GM12892 (cell line): ENCODE data around the gene LRRC27.

Experiments
- DNase-seq: peaks from one replicate; pipeline ENCODE4 v3.0.0; 2011; ENCODE audit not compliant: insufficient read length
- FAIRE-seq: peaks from 2 replicates; lab custom pipeline; 2011; peaks lifted over from hg19 to GRCh38; lab: Jason Lieb, UNC
- POLR2A ChIP-seq: IDR thresholded peaks from 2 replicates; pipeline ENCODE4 v1.6.1; 2011; ENCODE audit warnings: low read depth, low read length, control low read depth
- POLR2AphosphoS5 ChIP-seq: IDR thresholded peaks from 2 replicates; pipeline ENCODE4 v1.6.1; 2011; ENCODE audit warnings: low read depth, low read length, control low read depth
- TAF1 ChIP-seq: IDR thresholded peaks from 2 replicates; pipeline ENCODE4 v1.6.1; 2011; ENCODE audit warnings: low read depth, mild to moderate bottlenecking, control low read depth, low read length, borderline replicate concordance

LRRC27 gene

DNA sequence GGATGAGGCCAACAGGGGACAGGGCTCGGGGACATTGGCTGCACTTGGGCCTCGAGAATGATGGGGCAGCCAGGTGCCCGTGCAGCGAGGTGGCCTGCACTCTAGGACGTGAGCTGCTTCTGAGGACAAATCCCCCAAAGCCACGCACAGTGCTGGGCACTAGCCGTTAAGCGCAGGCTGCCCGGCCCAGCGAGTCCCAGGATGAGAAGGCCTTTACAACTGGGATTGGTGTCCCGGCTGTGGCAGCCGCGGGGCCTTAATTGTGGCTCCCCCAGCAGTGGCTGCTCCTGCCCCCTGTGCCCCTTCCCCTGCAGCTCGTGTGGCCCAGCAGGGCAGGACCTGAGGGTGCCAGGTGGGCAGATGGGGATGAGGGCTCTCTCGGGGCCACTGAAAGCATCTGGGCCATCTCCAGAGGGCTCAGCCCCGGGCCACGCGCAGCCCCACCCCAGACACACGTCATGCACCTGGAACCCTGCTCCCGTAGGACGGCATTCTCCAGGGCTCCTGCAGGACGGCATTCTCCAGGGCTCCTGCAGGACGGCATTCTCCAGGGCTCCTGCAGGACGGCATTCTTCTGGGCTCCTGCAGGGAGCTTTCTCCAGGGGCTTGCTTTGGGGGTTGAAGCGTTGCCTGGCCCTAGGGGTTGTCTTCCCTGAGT is 71.6 kb downstream of the LRRC27 start:
- no peak for FAIRE-seq
- DNase-seq, result no peak
- TF ChIP-seq POLR2A (no peak), TAF1 (no peak), POLR2AphosphoS5 (no peak)

- TF ChIP-seq POLR2AphosphoS5 (no peak), TAF1 (no peak), POLR2A (no peak)
- FAIRE-seq, result no peak
- no peak for DNase-seq
These were observed 72.3 kb downstream of the LRRC27 start for GRCh38 chr10:132404169-132404880.

GRCh38 chr10:132404911-132405462 is 73.0 kb downstream of the LRRC27 start:
- no peak for TF ChIP-seq TAF1
- no peak for TF ChIP-seq POLR2A
- no peak for TF ChIP-seq POLR2AphosphoS5
- FAIRE-seq (no peak), DNase-seq (no peak)

- no peak for DNase-seq
- FAIRE-seq, result no peak
- TF ChIP-seq TAF1 (no peak), POLR2A (no peak), POLR2AphosphoS5 (no peak)
These were observed 73.5 kb downstream of the LRRC27 start for GRCh38 chr10:132405463-132405991.

GRCh38 chr10:132406181-132406580 is 74.2 kb downstream of the LRRC27 start:
- no peak for TF ChIP-seq POLR2AphosphoS5
- TF ChIP-seq TAF1, result no peak
- no peak for TF ChIP-seq POLR2A
- FAIRE-seq (no peak), DNase-seq (no peak)

- no peak for FAIRE-seq
- TF ChIP-seq TAF1 (no peak), POLR2A (no peak), POLR2AphosphoS5 (no peak)
- no peak for DNase-seq
These were observed 74.8 kb downstream of the LRRC27 start for GRCh38 chr10:132406750-132407149.

DNA sequence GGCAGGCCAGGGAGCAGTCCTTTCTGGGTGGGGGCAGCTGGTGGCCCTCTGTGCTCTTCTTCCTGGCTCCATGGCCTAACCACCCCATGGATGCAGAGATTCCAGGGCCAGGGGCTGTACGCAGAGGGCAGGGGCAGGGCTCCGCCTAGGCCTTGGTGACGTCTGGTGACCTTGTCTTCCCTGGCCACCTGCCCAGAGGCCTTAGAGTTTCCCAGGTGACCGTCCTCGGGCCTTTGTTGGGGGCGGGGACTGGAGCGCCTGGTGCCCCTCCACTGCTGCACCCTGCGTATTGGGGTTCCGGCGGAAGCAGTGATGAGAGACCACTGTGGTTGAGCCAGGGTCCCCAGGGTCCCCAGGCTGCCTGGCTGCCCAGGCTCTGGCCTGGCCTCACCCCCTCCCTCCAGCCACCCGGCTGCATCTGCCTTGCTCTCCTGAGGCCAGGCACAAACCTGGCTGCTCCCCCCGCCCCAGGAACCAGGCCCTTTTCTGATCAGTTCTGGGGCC is 75.3 kb downstream of the LRRC27 start:
- DNase-seq, result no peak
- no peak for FAIRE-seq
- no peak for TF ChIP-seq POLR2A

DNA sequence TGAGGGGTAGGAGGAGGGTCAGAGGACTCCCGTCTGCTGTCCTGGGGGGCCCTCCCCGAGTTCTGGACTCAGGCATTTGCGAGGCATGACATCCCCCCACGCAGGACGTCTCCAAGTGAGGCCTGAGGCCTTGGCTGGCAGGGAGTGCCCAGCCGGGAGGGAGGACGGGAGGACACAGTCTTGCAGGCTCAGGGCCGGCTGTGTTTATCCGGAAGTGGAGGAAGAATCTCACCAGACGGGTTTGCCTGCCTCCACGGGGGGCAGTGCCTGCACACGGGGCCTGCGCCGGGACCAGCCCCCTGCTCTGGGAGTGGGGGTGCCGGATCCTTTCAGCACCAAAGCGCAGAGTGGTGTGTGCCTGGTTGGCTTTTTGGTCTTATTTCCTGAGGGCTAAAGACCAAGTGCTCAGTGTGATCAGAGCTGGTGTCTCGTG is 75.9 kb downstream of the LRRC27 start:
- TF ChIP-seq POLR2A (no peak), POLR2AphosphoS5 (no peak), TAF1 (no peak)
- DNase-seq (no peak), FAIRE-seq (no peak)

DNA sequence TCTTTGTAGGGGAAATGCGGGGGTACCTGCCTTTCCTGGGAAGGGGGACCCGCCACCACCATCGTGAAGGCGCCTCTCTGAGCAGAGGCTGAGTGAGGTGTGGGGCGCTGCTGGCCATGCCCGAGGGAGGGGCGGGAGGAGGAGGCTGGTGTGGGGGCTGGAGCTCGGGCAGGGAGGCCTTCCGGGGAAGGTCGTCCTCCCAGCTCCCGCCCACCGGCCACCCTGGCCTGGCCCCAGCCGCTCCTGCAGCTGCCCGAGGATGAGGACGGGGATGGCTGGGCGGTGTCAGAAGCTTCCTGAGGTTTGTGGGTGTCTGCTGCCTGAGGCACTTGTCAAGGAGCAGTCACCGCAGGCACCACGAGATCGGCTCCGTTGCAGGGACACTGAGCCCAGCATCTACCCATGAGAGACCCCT is 76.4 kb downstream of the LRRC27 start:
- FAIRE-seq (no peak), DNase-seq (no peak)
- no peak for TF ChIP-seq TAF1
- no peak for TF ChIP-seq POLR2AphosphoS5
- TF ChIP-seq POLR2A, result no peak

DNA sequence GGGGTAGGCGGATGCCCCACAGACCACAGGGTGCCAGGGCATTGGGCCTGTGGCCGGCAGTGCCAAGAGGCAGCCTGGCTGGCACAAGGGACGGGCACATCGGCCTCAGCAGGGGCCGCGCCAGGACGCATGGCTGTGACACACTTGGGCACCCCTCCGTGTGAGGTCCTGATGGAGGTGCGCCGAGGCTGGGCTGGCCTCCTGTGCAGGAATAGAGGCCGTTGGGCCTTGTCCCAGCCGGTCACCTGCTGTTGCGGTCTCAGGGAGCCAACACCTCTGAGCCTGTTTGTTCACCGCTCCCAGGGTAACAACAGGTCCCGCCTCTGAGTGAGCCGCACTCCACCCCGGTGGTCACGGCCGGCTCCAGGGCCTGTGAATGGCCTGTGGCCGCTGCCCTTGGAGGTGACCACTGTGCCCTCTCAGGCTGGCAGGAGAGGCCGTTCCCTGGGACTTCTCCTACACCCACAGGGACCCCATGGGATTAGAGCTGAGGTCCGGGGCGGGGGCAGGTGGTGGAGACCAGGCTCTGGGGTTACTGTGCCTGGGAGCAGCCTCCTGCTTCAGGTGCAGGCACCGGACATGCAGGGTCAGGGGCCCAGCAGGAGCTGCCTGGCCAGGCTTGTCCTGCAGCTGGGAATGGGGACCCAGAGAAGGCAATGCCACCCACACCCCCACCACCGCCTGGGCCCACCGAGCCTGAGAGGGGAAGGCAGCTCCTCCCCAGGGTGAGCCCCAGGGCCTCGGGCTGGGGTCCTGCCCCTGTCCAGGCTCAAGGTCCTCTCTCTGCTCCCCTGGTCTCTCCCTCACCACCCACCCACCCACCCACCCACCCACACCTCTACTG is 77.1 kb downstream of the LRRC27 start:
- TF ChIP-seq POLR2A, result no peak
- DNase-seq (no peak), FAIRE-seq (no peak)

DNA sequence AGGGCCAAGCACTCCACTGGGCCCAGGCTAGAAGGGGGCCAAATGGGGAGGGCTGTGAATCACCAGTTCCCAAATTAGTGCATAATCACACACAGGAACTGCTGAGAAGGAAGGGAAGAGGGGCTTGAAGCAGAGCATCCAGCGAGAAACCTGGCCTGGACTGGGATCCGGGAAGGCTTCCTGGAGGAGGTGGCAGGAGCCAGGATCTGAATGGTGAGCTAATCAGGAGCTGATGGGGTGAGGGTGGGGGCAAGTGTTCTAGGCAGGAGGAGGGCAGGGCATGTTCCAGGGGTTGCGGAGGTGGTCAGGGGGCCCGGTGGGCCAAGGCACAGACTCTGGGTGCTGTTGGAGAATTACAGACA is 77.7 kb downstream of the LRRC27 start:
- no peak for FAIRE-seq
- no peak for TF ChIP-seq TAF1
- TF ChIP-seq POLR2A, result no peak
- TF ChIP-seq POLR2AphosphoS5, result no peak
- DNase-seq, result no peak
